ENCODE data around the gene STAT5B.
"Not testable (repeated sequence)": the region's sequence is repeated elsewhere in the genome, so short reads cannot be mapped to it uniquely, and the experiment has no call there.

Gene STAT5B

GRCh38 chr17:42305543-42306384, 29.6 kb upstream of the STAT5B start:
- no peaks in the 10 kb centered on the region for H3K36me3 ChIP-seq (ENCODE audit: insufficient read depth, low read length)
- H3K79me2 ChIP-seq (ENCODE audit: control insufficient read depth, insufficient read depth, low read length, unreplicated experiment): no peaks in the 10 kb centered on the region
- no peak overlapping the region for H3K27ac ChIP-seq (ENCODE audit: low read depth, low read length)
- H2AFZ ChIP-seq (ENCODE audit: low read length, unreplicated experiment): no peak overlapping the region
- no peak overlapping the region for H3K4me3 ChIP-seq (ENCODE audit: low read depth, low read length)
- H3K4me1 ChIP-seq (ENCODE audit: control insufficient read depth, insufficient read depth, low read length, unreplicated experiment): no peaks in the 10 kb centered on the region
- H3K27me3 ChIP-seq (ENCODE audit: insufficient read depth, low read length): no peaks in the 10 kb centered on the region

GRCh38 chr17:42305031-42305330, 28.8 kb upstream of the STAT5B start:
- H2AFZ ChIP-seq (ENCODE audit: low read length, unreplicated experiment); H3K4me1 ChIP-seq (ENCODE audit: control insufficient read depth, insufficient read depth, low read length, unreplicated experiment); H3K36me3 ChIP-seq (ENCODE audit: insufficient read depth, low read length); H3K27ac ChIP-seq (ENCODE audit: low read depth, low read length); H3K27me3 ChIP-seq (ENCODE audit: insufficient read depth, low read length); H3K79me2 ChIP-seq (ENCODE audit: control insufficient read depth, insufficient read depth, low read length, unreplicated experiment); H3K4me3 ChIP-seq (ENCODE audit: low read depth, low read length): not testable (repeated sequence)

- Histone ChIP-seq H3K36me3 (ENCODE audit: insufficient read depth, low read length) (no peaks in the 10 kb centered on the region), H3K4me1 (ENCODE audit: control insufficient read depth, insufficient read depth, low read length, unreplicated experiment) (no peaks in the 10 kb centered on the region), H2AFZ (ENCODE audit: low read length, unreplicated experiment) (no peak overlapping the region), H3K79me2 (ENCODE audit: control insufficient read depth, insufficient read depth, low read length, unreplicated experiment) (no peaks in the 10 kb centered on the region), H3K27ac (ENCODE audit: low read depth, low read length) (no peak overlapping the region), H3K4me3 (ENCODE audit: low read depth, low read length) (no peak overlapping the region), H3K27me3 (ENCODE audit: insufficient read depth, low read length) (no peaks in the 10 kb centered on the region)
Observed at GRCh38 chr17:42304187-42305030, 28.2 kb upstream of the STAT5B start.

- H3K4me3 ChIP-seq (ENCODE audit: low read depth, low read length): no peak overlapping the region
- H2AFZ ChIP-seq (ENCODE audit: low read length, unreplicated experiment): no peak overlapping the region
Observed at GRCh38 chr17:42303694-42304093, 27.5 kb upstream of the STAT5B start.

GRCh38 chr17:42301022-42301421, 24.8 kb upstream of the STAT5B start:
- Histone ChIP-seq H2AFZ (ENCODE audit: low read length, unreplicated experiment) (no peak overlapping the region), H3K4me3 (ENCODE audit: low read depth, low read length) (no peak overlapping the region), H3K36me3 (ENCODE audit: insufficient read depth, low read length) (no peaks in the 10 kb centered on the region), H3K27ac (ENCODE audit: low read depth, low read length) (no peak overlapping the region), H3K27me3 (ENCODE audit: insufficient read depth, low read length) (no peaks in the 10 kb centered on the region), H3K4me1 (ENCODE audit: control insufficient read depth, insufficient read depth, low read length, unreplicated experiment) (no peaks in the 10 kb centered on the region), H3K79me2 (ENCODE audit: control insufficient read depth, insufficient read depth, low read length, unreplicated experiment) (no peaks in the 10 kb centered on the region)

More at GRCh38 chr17:42303694-42304093, 27.5 kb upstream of the STAT5B start:
- H3K27ac ChIP-seq (ENCODE audit: low read depth, low read length): no peak overlapping the region
- no peaks in the 10 kb centered on the region for H3K27me3 ChIP-seq (ENCODE audit: insufficient read depth, low read length)
- no peaks in the 10 kb centered on the region for H3K79me2 ChIP-seq (ENCODE audit: control insufficient read depth, insufficient read depth, low read length, unreplicated experiment)
- no peaks in the 10 kb centered on the region for H3K36me3 ChIP-seq (ENCODE audit: insufficient read depth, low read length)
- H3K4me1 ChIP-seq (ENCODE audit: control insufficient read depth, insufficient read depth, low read length, unreplicated experiment): no peaks in the 10 kb centered on the region

GRCh38 chr17:42299913-42300312, 23.7 kb upstream of the STAT5B start:
- not testable (repeated sequence) for H3K79me2 ChIP-seq (ENCODE audit: control insufficient read depth, insufficient read depth, low read length, unreplicated experiment); H2AFZ ChIP-seq (ENCODE audit: low read length, unreplicated experiment); H3K4me3 ChIP-seq (ENCODE audit: low read depth, low read length); H3K27ac ChIP-seq (ENCODE audit: low read depth, low read length); H3K4me1 ChIP-seq (ENCODE audit: control insufficient read depth, insufficient read depth, low read length, unreplicated experiment); H3K36me3 ChIP-seq (ENCODE audit: insufficient read depth, low read length); H3K27me3 ChIP-seq (ENCODE audit: insufficient read depth, low read length)

- H3K79me2 ChIP-seq (ENCODE audit: control insufficient read depth, insufficient read depth, low read length, unreplicated experiment); H3K36me3 ChIP-seq (ENCODE audit: insufficient read depth, low read length); H3K4me1 ChIP-seq (ENCODE audit: control insufficient read depth, insufficient read depth, low read length, unreplicated experiment); H2AFZ ChIP-seq (ENCODE audit: low read length, unreplicated experiment); H3K4me3 ChIP-seq (ENCODE audit: low read depth, low read length); H3K27me3 ChIP-seq (ENCODE audit: insufficient read depth, low read length); H3K27ac ChIP-seq (ENCODE audit: low read depth, low read length): not testable (repeated sequence)
Observed at GRCh38 chr17:42299361-42299760, 23.2 kb upstream of the STAT5B start.

- not testable (repeated sequence) for H3K79me2 ChIP-seq (ENCODE audit: control insufficient read depth, insufficient read depth, low read length, unreplicated experiment); H3K27ac ChIP-seq (ENCODE audit: low read depth, low read length); H3K36me3 ChIP-seq (ENCODE audit: insufficient read depth, low read length); H3K27me3 ChIP-seq (ENCODE audit: insufficient read depth, low read length); H2AFZ ChIP-seq (ENCODE audit: low read length, unreplicated experiment); H3K4me3 ChIP-seq (ENCODE audit: low read depth, low read length); H3K4me1 ChIP-seq (ENCODE audit: control insufficient read depth, insufficient read depth, low read length, unreplicated experiment)
Observed at GRCh38 chr17:42297775-42298174, 21.6 kb upstream of the STAT5B start.

- Histone ChIP-seq H3K27ac (ENCODE audit: low read depth, low read length) (no peak overlapping the region), H3K36me3 (ENCODE audit: insufficient read depth, low read length) (no peaks in the 10 kb centered on the region), H2AFZ (ENCODE audit: low read length, unreplicated experiment) (no peak overlapping the region)
Observed at GRCh38 chr17:42296012-42296411, 19.8 kb upstream of the STAT5B start.

GRCh38 chr17:42294469-42295398, 18.5 kb upstream of the STAT5B start:
- no peak overlapping the region for H3K4me3 ChIP-seq (ENCODE audit: low read depth, low read length)
- H2AFZ ChIP-seq (ENCODE audit: low read length, unreplicated experiment): no peak overlapping the region
- no peaks in the 10 kb centered on the region for H3K36me3 ChIP-seq (ENCODE audit: insufficient read depth, low read length)
- no peaks in the 10 kb centered on the region for H3K79me2 ChIP-seq (ENCODE audit: control insufficient read depth, insufficient read depth, low read length, unreplicated experiment)
- H3K27ac ChIP-seq (ENCODE audit: low read depth, low read length): no peak overlapping the region
- H3K27me3 ChIP-seq (ENCODE audit: insufficient read depth, low read length): no peaks in the 10 kb centered on the region
- no peaks in the 10 kb centered on the region for H3K4me1 ChIP-seq (ENCODE audit: control insufficient read depth, insufficient read depth, low read length, unreplicated experiment)

More at GRCh38 chr17:42296012-42296411, 19.8 kb upstream of the STAT5B start:
- Histone ChIP-seq H3K4me1 (ENCODE audit: control insufficient read depth, insufficient read depth, low read length, unreplicated experiment) (no peaks in the 10 kb centered on the region), H3K79me2 (ENCODE audit: control insufficient read depth, insufficient read depth, low read length, unreplicated experiment) (no peaks in the 10 kb centered on the region), H3K4me3 (ENCODE audit: low read depth, low read length) (no peak overlapping the region), H3K27me3 (ENCODE audit: insufficient read depth, low read length) (no peaks in the 10 kb centered on the region)
